Psoas muscle (tissue), 8 donors: ENCODE data around the gene CHST15. TPM values are rescaled to one million over a fixed set of nuclear protein-coding genes. Genes with fewer than 3 reads are reported as not detected.

ENCODE experiments used
- ATAC-seq, 4 donors: fragments of 200-7000 bp; cut with Tn5 transposase; one replicate each; pipeline ENCODE4 v1.9.1; 2020; ENCODE audit warnings: moderate library complexity in 3 of 4, mild to moderate bottlenecking in 2 of 4
- DNase-seq, 2 donors: peaks; one replicate each; pipeline ENCODE4 v3.0.0-alpha.2; 2020
- H3K27ac ChIP-seq: fragments of 200-600 bp; one replicate; pipeline ENCODE4 v1.8.0; 2022
- H3K27me3 ChIP-seq, 3 donors: fragments of 200-600 bp in 1 of 3; one replicate each; pipeline versions ENCODE4 v1.6.1 to v1.8.0; 2013 to 2022; ENCODE audit warnings: low read length in 2 of 3, mild to moderate bottlenecking in 2 of 3, moderate library complexity in 1 of 3; ENCODE audit not compliant: insufficient read depth in 3 of 3
- H3K36me3 ChIP-seq, 2 donors: fragments of 200-600 bp in 1 of 2; one replicate each; pipeline versions ENCODE4 v1.6.1 to v1.8.0; 2013 to 2022; ENCODE audit warnings: low read depth in 1 of 2, mild to moderate bottlenecking in 1 of 2, moderate library complexity in 1 of 2; ENCODE audit not compliant: insufficient read depth in 1 of 2
- H3K4me1 ChIP-seq: fragments of 200-600 bp; one replicate; pipeline ENCODE4 v1.8.0; 2022
- H3K4me3 ChIP-seq: fragments of 200-600 bp; one replicate; pipeline ENCODE4 v1.8.0; 2022; ENCODE audit warnings: mild to moderate bottlenecking
- H3K9me3 ChIP-seq: fragments of 200-600 bp; one replicate; pipeline ENCODE4 v1.8.0; 2022
- WGBS, 3 donors: extraction: QIAGEN DNeasy Blood & Tissue Kit; methylation state at CpG; one replicate each; pipeline versions ENCODE4 v1.1.6 to v1.1.7; 2013; 5-methylcytosine and 5-hydroxymethylcytosine counted together
- intact Hi-C, 2 donors: fragments of 100-400 bp; cut with DNase I; formaldehyde crosslinking; loops; one replicate each; pipeline versions ENCODE4 v1.11.0 to v1.14.2; 2022
- polyA plus RNA-seq, 3 donors: library from polyadenylated mRNA; stranded (reverse); fragments of 200-250 nt; gene quantifications; one replicate each; pipeline ENCODE4 v1.2.3, GENCODE V29; 2013
- total RNA-seq, 4 donors: library from RNA; stranded (reverse); fragmentation: NEBNext Ultra II Directional in 2 of 4; extraction: Animal tissue kit (Norgen Biotek cat#: 25700) in 2 of 4; gene quantifications; one replicate each; pipeline versions ENCODE4 v1.2.1 to v1.2.4, GENCODE V29; 2021 to 2023
- TF ChIP-seq, protein P1 (sequence below): fragments of 200-600 bp; IDR thresholded peaks from one replicate; pipeline ENCODE4 v1.8.0; 2022; ENCODE audit warnings: antibody characterized with exemption
- donor health status: healthy with polysubstance abuse.
- donor health status: DM: no; HTN: no; CAD: no; lungs with moderate emphysema.
- donor health status: Bipolar disorder and iron deficiency.
- donor health status: healthy.
- donor health status: DM: yes; HTN: yes; CAD: no.
- donor health status: DM: no; HTN: no; CAD: no.
- donor health status: DM: no; HTN: no; CAD: no.
- donor health status: DM: yes; HTN: yes; CAD: no.

Gene CHST15
- total and polyA plus RNA-seq, 7 donors: 3.6 to 39.2 (median 10.4) TPM

DNA sequence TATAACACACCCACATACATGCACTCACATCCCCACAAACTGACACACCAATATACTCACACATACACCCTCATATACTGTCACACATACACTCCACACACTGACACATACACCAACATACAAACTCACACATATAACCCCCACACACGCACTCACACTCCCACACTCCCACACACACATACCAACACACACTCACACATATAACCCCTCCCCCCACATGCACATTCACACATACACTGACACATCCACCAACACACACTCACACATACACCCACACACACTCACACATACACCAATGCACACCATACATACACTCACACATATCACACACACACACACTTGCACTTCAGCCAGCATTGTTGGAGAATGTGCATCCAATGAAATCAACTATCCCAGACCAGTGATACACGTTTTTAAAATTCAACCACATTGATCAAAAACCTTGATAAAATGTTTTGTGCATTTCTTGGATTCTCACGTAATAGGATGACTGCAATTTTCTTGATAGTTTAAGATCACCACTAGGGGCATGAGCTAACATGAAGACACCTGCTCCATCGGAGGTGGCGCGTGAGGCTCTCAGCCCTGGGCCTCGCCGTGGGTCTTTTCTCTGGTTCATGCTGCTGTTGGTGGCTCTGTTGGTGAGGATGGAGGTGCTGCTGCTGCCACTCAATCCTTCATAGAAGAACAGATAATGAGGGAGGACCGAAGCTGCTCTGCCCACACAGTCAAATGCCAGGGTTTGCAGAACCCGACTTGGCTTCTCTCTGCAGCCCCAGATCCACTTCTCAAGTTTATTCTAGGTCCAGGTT, 32.1 kb upstream of the CHST15 start:
- Histone ChIP-seq H3K36me3 (no peaks in the 10 kb centered on the region), H3K9me3 (no peaks in the 10 kb centered on the region), H3K27ac (no peak overlapping the region), H3K27me3 (no peaks in the 10 kb centered on the region), H3K4me3 (no peak overlapping the region), H3K4me1 (peaks cover 5% of the 10 kb centered on the region)
- TF ChIP-seq, protein P1, sequence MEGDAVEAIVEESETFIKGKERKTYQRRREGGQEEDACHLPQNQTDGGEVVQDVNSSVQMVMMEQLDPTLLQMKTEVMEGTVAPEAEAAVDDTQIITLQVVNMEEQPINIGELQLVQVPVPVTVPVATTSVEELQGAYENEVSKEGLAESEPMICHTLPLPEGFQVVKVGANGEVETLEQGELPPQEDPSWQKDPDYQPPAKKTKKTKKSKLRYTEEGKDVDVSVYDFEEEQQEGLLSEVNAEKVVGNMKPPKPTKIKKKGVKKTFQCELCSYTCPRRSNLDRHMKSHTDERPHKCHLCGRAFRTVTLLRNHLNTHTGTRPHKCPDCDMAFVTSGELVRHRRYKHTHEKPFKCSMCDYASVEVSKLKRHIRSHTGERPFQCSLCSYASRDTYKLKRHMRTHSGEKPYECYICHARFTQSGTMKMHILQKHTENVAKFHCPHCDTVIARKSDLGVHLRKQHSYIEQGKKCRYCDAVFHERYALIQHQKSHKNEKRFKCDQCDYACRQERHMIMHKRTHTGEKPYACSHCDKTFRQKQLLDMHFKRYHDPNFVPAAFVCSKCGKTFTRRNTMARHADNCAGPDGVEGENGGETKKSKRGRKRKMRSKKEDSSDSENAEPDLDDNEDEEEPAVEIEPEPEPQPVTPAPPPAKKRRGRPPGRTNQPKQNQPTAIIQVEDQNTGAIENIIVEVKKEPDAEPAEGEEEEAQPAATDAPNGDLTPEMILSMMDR: peak; percentile 24
- DNase-seq: no peak
- intact Hi-C loops: no loop called here
- 75 to 85% (median 76%) methylated on average over 10 of the region's 10 CpGs for WGBS, 3 donors
- ATAC-seq: no peak

DNA sequence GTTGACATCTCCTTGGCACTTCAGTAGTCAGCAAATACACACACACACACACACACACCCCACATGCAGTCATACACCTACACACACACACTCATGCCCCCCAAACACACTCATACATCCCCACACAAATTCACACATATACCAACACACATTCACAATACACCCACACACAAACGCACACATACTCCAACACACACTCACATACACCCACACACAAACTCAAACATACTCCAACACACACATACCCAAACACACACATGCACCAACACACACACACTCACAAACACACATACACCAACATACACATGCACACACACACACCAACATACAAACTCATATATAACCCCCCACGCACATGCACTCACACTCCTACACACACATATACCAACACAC, 31.4 kb upstream of the CHST15 start:
- peaks cover 5% of the 10 kb centered on the region for H3K4me1 ChIP-seq
- intact Hi-C loops: no loop called here
- H3K4me3 ChIP-seq: no peak overlapping the region
- 98 to 100% (median 100%) methylated on average over 2 of the region's 2 CpGs for WGBS, 3 donors
- no peaks in the 10 kb centered on the region for H3K36me3 ChIP-seq
- no peaks in the 10 kb centered on the region for H3K27me3 ChIP-seq
- TF ChIP-seq, protein P1: no peak
- no peak for ATAC-seq
- no peaks in the 10 kb centered on the region for H3K9me3 ChIP-seq
- DNase-seq: no peak
- no peak overlapping the region for H3K27ac ChIP-seq

DNA sequence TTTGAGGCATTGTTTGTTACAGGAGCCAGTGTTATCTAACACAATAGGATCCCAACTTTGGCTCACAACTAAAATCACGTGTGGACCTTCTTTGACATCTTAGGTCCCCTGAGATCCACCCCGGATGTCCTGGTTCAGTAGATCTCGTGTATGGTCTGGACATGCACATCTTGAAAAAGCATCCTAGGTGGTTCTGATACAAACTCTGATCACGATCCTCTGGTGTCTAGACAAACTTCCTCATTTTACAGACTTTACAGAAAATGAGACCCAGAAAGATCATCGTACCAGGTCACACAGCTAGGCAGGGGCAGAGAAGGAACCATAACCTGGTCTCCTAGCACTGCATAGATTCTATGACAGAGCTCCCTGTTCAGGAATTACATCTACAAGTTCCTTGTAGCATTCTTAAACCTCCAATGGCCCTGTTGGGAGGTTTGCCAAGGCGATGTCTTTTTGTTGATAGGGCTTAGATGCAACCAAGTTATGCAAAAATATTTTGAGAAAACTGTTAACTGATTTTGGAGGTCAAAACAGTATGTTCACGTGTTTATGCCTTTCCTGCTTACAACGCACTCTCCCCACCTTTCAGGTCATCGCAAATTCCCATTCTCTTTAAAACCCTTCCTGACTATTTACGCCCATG, 30.8 kb upstream of the CHST15 start:
- H3K9me3 ChIP-seq: no peaks in the 10 kb centered on the region
- H3K27me3 ChIP-seq: no peaks in the 10 kb centered on the region
- no peak for ATAC-seq
- peaks cover 5% of the 10 kb centered on the region for H3K4me1 ChIP-seq
- no peaks in the 10 kb centered on the region for H3K36me3 ChIP-seq
- intact Hi-C loops: no loop called here
- TF ChIP-seq, protein P1: no peak
- H3K4me3 ChIP-seq: no peak overlapping the region
- H3K27ac ChIP-seq: no peak overlapping the region
- DNase-seq: no peak
- 77 to 85% (median 78%) methylated on average over 10 of the region's 10 CpGs for WGBS, 3 donors

DNA sequence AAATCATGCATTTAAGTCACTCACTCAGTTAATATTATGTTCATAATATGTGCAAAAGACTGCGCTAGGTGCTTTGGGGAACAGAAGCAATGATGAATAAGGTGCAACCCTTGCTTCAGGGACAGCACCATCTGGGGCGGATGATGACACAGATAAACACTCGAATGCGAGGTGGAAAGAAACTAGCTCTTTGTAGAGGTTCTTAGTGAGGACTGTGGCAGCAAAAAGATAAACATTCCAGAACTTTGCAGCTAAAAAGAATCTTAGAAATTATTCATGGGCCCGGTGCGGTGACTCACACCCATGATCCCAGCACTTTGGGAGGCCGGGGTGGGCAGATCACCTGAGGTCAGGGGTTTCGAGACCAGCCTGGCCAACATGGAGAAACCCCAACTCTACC, 29.8 kb upstream of the CHST15 start:
- Histone ChIP-seq H3K27me3 (no peaks in the 10 kb centered on the region), H3K36me3 (no peaks in the 10 kb centered on the region), H3K27ac (peak overlapping the region; percentile 67), H3K9me3 (no peaks in the 10 kb centered on the region), H3K4me1 (peaks cover 5% of the 10 kb centered on the region), H3K4me3 (no peak overlapping the region)
- ATAC-seq (no peak), DNase-seq (no peak)
- WGBS, 3 donors: 91 to 94% (median 92%) methylated on average over 8 of the region's 8 CpGs
- intact Hi-C loops: no loop called here
- TF ChIP-seq, protein P1: no peak
